Hindlimb muscle (tissue), 1 donor: Measurements from ENCODE around the gene STARD8. TPM values are rescaled to one million over a fixed set of nuclear protein-coding genes. Genes with fewer than 3 reads are reported as not detected.
"Not testable (repeated sequence)": the region's sequence is repeated elsewhere in the genome, so short reads cannot be mapped to it uniquely, and the experiment has no call there.

Experiments used
- DNase-seq: peaks from one replicate; pipeline ENCODE4 v3.0.0-alpha.2; 2013
- polyA plus RNA-seq: library from polyadenylated mRNA; unstranded; fragments of 120-200 nt; gene quantifications from one replicate; pipeline ENCODE4 v1.2.1, GENCODE V29; 2013; ENCODE audit not compliant: insufficient read length

Gene STARD8
- polyA plus RNA-seq: 25.3 TPM

DNA sequence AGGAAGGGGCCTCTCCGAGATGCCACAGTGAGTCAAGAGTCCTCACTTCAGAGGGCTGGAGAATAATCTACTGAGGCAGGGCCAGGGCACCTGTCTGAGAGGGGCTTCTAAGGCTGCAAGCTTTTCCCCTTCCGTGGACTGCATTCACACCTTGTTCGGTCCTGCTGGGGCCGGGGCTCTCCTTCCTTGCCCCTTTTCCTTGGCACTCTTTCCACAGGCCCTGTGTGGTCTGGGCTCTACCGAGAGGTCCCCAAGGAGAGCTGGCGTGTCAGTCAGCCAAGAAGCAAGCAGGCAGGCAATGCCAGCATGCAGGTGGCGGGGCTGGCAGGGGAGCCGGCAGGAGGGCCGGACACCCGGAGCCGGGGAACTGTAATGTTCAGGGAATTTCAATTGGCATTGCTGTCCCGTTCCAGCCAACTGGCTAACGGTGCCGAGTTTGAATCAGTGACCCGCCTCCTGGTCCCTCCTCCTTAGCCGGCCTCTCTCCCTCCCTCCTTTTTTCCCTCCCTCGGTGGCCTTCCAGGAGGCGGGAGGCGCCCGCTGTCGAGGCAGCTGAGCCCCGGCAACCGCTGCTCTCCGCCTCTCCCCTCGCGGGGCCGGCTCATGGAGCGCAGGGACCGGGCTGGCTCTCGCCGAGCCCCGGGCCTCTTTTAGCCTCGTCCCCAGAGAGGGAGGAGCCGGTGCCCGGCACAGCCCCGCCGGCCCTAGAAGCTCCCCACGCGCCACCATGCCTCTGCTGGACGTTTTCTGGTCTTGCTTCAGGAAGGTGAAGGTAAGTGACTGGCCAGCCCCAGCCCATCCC is at the start of gene STARD8:
TSS of gene STARD8 (plus strand) at position 511 of the 802 bp plus-strand sequence. CDS start at position 728, 217 bp downstream.
- DNase-seq: no peak

GRCh38 chrX:68598841-68599240 is 48.6 kb upstream of the STARD8 start:
- no peak for DNase-seq

- no peak for DNase-seq
Measured at GRCh38 chrX:68599256-68600152, 48.0 kb upstream of the STARD8 start.

DNA sequence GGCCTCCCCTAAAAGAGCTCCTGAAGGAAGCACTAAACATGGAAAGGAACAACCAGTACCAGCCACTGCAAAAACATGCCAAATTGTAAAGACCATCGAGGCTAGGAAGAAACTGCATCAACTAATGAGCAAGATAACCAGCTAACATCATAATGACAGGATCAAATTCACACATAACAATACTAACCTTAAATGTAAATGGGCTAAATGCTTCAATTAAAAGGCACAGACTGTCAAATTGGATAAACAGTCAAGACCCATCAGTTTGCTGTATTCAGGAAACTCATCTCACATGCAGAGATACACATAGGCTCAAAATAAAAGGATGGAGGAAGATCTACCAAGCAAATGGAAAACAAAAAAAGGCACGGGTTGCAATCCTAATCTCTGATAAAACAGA is 43.2 kb upstream of the STARD8 start:
- not testable (repeated sequence) for DNase-seq

DNA sequence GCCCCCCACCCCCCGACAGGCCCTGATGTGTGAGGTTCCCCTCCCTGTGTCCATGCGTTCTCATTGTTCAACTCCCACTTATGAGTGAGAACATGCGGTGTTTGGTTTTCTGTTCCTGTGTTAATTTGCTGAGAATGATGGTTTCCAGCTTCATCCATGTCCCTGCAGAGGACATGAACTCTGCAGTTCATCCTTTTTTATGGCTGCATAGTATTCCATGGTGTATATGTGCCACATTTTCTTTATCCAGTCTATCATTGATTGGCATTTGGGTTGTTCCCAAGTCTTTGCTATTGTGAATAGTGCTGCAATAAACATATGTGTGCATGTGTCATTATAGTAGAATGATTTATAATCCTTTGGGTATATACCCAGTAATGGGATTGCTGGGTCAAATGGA is 32.7 kb upstream of the STARD8 start:
- DNase-seq: not testable (repeated sequence)

GRCh38 chrX:68627986-68628385 is 19.5 kb upstream of the STARD8 start:
- DNase-seq: no peak

GRCh38 chrX:68629936-68630335 is 17.5 kb upstream of the STARD8 start:
- not testable (repeated sequence) for DNase-seq

DNA sequence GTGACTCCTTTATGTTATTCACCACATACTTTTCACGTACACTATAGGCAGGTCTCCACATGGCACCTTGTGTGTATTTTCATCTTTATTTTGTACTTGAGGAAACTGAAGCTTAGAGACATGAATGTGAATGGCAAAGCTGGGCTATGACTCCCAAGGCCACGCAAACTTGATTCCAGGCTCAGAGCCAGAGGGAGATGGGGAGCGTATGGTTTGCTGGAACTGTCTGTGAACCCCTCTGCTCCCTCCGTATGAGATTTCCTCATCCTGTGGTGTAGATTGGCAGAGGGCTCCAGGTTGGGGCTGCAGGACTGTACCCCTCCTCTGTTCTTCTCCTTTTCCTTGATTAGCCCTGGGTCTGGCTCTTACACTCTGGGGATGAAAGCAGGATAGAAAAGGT is 16.1 kb upstream of the STARD8 start:
- no peak for DNase-seq

DNA sequence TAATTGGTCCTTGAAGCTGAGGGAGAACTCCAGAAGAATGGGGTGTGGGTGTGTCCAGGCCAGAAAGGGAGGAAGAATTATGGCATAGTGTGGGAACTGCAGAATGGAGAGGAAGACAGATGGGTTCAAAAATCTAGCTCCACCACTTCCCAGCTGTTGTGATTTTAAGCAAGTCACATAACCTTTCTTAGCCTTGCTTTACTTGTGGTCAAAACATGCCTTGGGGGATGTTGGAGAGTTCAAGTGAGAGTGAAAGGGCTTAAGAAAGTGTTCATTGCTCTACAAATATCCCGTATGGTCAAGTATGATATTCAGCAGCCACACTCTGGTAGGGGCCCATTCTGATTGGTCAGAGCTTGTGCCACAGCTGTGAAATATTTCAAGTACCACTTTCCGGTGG is 15.0 kb upstream of the STARD8 start:
- no peak for DNase-seq

DNA sequence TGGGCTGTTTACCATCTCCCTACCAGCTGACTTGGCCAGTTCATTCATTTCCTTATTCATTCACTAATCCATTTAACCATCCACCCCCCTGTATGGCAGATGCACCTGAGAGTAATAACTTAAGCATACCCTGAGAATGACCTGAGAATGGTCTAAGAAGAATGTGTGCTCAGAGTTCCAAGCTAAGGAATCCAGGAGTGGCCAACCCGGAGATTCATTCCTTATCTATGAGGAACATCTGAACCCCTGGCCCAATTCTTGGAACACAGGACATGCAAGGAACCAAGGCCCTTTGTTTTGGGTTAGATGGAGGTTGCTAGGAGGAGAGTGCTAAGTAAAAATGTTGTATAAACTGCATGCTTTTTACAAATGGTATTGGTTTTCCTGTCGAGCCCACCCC is 13.5 kb upstream of the STARD8 start:
- DNase-seq: no peak

- no peak for DNase-seq
Measured at GRCh38 chrX:68634649-68635227, 12.7 kb upstream of the STARD8 start.

DNA sequence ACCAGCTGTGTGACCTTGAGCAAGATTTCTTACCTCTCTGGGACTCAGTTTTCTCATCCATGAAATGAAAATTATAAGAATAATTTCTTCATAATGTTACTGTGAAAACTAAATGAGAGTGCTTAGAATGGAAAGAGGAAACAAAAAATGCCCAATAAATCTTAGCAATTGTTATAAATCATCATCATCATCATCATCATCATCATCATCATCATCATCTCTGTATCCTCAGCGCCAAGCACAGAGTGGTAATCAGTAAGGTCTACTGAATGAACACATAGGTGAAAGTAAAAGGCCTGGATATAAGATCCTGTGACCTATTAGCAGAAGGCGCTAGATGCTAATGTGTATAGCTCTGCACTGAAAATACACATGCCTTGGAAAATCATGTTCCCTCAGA is 6.8 kb upstream of the STARD8 start:
- no peak for DNase-seq

DNA sequence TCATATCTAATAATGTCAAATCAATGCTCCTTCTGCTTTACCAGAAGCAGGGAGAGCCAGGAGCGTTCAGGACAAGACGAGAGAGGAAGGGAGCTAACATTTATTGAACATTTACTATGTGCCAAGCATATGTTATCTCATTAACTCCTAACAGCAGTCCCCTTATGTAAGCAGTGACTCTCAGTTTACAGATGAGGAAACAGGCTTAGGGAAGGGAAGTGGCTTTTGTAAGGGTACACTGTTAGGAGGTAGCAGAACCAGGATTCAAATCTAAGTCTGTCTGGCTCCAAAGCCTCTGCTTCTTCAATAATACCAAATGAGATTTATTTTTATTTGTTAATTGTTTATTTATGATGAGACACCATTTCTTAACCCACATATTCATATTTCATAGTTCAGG is 2.6 kb upstream of the STARD8 start:
- DNase-seq: no peak

GRCh38 chrX:68646421-68646820 is 1.0 kb upstream of the STARD8 start:
- DNase-seq: no peak

- no peak for DNase-seq
Measured at GRCh38 chrX:68648960-68649359, 1.5 kb downstream of the STARD8 start.

DNA sequence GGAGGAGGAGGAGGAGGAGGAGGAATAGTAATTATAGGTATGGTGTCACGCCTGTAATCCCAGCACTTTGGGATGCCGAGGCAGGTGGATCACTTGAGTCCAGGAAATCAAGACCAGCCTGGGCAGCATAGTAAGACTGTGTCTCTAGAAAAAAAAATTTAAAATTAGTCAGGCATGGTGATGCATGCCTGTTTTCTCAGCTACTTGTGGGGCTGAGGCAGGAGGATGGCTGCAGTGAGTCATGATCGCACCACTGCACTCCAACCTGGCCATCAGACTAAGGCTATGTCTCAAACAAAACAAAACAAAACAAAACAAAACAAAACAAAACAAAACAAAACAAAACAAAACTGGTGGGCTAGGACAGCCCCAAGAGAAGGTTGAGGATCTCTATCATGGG is 3.0 kb downstream of the STARD8 start:
- DNase-seq: no peak

GRCh38 chrX:68651110-68651509 is 3.6 kb downstream of the STARD8 start:
- DNase-seq: no peak

GRCh38 chrX:68652326-68653170 is 5.1 kb downstream of the STARD8 start:
- DNase-seq: no peak

DNA sequence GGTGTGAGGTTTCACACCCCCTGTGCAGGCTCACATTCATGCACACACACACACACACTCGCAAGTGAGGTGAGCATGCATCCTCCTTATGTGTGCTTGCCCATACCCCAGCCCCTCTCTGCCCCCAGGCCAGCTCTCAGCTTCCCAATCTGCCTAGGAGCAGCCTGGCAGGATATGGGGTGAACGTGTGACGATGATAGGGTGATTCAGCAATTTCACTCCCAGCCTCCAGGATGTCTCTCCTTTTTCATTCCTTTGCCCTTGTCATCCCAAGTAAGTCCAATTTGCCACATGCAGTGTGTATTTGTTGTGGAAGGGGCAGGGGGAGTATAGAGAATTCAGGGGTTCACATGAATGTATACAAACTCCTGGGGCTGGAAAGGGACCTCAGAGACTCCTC is 7.2 kb downstream of the STARD8 start:
- no peak for DNase-seq

- DNase-seq: not testable (repeated sequence)
Measured at GRCh38 chrX:68656473-68656872, 9.0 kb downstream of the STARD8 start.

DNA sequence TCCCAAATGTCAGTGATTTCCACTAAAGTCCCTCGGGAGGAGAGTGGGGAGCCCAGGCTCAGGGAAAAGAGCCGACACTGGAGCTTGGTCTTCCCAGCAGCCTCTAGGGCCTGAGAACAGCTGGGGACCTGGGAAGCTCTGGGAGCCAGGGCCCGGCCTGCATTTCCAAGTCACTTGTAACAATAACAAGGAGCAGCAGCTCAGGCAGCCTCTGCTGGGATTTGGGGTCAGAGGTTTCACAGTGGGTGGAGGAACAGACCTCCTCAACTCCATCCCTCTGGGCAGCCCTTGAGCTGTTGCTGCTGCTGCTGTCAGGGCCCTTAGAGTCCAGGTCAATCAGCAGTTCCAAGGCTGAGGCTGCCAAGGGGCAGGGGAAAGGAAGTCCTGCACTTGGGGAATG is 11.1 kb downstream of the STARD8 start:
- DNase-seq: no peak

- no peak for DNase-seq
Measured at GRCh38 chrX:68659385-68659784, 11.9 kb downstream of the STARD8 start.
